GM10248 (cell line): ENCODE measurements around the gene FRG2C.
"Not testable (repeated sequence)": the region's sequence is repeated elsewhere in the genome, so short reads cannot be mapped to it uniquely, and the experiment has no call there.

ENCODE experiments used
- CTCF ChIA-PET: fragments of 300-600 bp; sonication (Branson Sonifier 250); formaldehyde crosslinking; extraction: SDS; loops from one replicate; lab custom pipeline; 2021; ENCODE audit warnings: antibody characterized with exemption; lab: Yijun Ruan, JAX
- POLR2A ChIA-PET: fragments of 350-650 bp; sonication (Branson Sonifier 250); formaldehyde crosslinking; extraction: SDS; loops from one replicate; lab custom pipeline; 2020; ENCODE audit warnings: antibody characterized with exemption; lab: Yijun Ruan, JAX
- DNase-seq: peaks from one replicate; pipeline ENCODE4 v3.0.0; 2012; ENCODE audit errors: extremely low spot score
- CTCF ChIP-seq: IDR thresholded peaks from 2 replicates; pipeline ENCODE4 v1.5.1; 2012; ENCODE audit warnings: mild to moderate bottlenecking, low read depth; ENCODE audit errors: extremely low read depth, missing control alignments, control extremely low read depth

The FRG2C gene

GRCh38 chr3:75664028-75664427 is at the start of gene FRG2C:
FRG2C (plus strand) TSS chr3:75664328; CDS start chr3:75664380, 52 bp downstream.
- CTCF ChIA-PET, DNase-seq: not testable (repeated sequence)

DNA sequence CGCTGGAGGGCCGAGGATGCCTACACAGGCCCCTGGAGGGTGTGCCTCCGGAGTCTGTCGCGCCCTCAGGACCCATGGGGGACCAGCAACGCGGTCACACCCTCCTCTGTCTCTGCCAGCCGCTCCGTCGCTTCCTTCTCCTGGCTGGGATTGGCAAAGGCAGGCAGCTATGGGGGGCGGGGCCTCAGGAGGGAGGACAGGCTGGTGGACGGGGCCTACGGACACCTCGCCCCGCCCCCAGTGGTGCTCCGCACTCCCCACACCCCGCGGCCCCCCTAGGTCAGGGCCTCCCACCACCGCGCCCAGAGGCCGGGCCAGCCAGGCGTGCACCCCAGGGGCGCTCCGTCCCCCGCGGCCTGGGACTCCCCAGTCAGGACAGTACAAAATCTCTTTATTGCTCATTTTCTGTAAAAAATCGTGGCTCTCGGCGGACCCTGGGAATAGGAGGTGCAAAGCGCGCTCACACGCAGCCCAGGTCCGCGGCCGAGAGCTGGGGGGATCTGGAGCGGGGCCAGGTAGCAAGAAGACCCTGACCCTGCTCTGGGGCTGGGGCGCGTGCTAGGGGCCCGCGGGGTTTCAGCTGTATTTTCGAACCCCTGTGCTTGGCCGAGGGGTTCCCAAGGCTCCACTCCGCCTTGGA is 45.3 kb upstream of the FRG2C start:
- POLR2A ChIA-PET, DNase-seq, CTCF ChIA-PET: not testable (repeated sequence)

More at GRCh38 chr3:75664028-75664427, at the start of gene FRG2C:
- POLR2A ChIA-PET = not testable (repeated sequence)

DNA sequence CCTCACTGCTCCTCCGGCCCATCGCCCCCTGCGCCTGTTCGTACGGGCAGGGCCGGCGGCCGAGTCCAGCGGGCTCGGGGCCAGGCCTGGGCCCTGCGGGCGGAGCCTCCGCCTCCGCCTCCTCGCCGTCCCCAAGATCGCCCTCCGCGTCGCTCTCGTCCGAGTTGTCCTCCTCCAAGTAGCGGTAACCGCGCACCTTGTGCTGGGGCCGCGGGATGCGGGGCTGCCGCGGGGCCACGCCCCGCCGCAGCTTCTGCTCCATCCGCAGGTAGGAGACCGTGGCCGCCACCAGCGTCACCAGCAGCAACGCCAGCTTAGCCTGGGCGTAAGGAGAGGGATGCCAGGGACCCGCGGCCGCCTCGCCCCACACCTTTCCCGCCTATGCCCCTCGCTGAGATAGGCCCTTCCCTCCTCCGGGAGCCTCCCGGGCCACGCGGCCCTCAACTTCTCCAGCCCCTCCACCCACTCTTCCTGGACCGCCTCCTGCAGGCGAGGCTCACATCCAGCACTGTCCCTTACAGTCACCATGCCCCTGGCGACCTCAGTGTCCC is 44.6 kb upstream of the FRG2C start:
- DNase-seq, CTCF ChIA-PET, POLR2A ChIA-PET: not testable (repeated sequence)

- CTCF ChIA-PET = not testable (repeated sequence)
Observed at GRCh38 chr3:75621772-75622171, 42.4 kb upstream of the FRG2C start.

GRCh38 chr3:75623656-75624055 is 40.5 kb upstream of the FRG2C start:
- CTCF ChIA-PET, DNase-seq, POLR2A ChIA-PET: not testable (repeated sequence)

More at GRCh38 chr3:75621772-75622171, 42.4 kb upstream of the FRG2C start:
- POLR2A ChIA-PET, DNase-seq: not testable (repeated sequence)

DNA sequence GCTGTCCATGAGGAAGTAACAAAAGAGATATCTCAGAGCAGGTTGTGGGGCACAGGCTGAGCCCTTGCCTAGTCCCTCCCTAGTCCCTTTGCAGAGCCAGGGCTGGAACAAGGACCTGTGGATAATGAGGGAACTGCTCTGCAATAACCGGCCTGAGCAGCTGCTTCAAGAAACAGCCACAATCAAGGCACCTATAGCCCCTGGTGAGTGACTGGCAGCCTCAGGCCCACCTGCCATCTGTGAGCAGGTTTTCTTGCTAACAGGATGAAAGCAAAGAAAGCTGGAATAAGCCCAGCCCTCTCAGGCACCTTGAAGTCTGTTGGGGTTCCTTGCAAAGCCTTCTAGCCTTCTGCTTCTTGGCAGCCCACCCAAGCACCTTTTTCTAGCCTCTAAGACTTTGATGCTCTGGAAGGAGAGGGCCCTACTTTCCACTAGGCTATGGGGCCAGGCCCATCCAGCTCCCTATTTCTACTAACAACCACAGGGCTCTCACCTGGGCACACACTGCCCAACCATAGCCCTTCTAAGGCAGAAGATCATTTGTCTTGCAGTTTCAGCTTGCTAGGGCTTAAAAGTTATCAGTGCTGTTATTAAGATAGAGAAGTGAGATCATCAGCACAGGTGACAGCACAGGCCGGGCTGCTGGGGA is 33.1 kb upstream of the FRG2C start:
- CTCF ChIA-PET, POLR2A ChIA-PET, DNase-seq: not testable (repeated sequence)

- ChIA-PET POLR2A (no interaction called here), CTCF (no interaction called here)
- DNase-seq = no peak
- no peak for TF ChIP-seq CTCF
Observed at GRCh38 chr3:75631541-75631940, 32.6 kb upstream of the FRG2C start.

GRCh38 chr3:75638947-75639346 is 25.2 kb upstream of the FRG2C start:
- POLR2A ChIA-PET, DNase-seq, CTCF ChIA-PET: not testable (repeated sequence)

DNA sequence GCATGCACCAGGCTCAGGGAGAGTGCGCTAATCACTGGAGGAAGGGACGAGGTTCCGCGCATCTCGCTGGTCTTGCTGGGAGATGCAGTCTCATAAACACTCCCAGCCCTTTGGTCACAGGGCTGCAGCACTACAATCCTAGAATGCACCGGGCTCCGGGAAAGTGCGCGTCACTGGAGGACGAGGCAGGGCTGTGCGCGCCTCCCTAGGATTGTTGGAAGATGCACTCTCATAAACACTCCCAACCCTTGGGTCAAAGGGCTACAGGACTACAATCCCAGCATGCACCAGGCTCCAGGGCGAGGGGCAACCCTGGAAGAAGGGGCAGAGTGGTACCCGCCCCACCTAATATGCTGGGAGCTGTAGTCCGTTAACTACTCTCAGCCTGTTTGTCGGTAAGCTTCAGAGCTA is 23.0 kb upstream of the FRG2C start:
- CTCF ChIA-PET, POLR2A ChIA-PET, DNase-seq: not testable (repeated sequence)

DNA sequence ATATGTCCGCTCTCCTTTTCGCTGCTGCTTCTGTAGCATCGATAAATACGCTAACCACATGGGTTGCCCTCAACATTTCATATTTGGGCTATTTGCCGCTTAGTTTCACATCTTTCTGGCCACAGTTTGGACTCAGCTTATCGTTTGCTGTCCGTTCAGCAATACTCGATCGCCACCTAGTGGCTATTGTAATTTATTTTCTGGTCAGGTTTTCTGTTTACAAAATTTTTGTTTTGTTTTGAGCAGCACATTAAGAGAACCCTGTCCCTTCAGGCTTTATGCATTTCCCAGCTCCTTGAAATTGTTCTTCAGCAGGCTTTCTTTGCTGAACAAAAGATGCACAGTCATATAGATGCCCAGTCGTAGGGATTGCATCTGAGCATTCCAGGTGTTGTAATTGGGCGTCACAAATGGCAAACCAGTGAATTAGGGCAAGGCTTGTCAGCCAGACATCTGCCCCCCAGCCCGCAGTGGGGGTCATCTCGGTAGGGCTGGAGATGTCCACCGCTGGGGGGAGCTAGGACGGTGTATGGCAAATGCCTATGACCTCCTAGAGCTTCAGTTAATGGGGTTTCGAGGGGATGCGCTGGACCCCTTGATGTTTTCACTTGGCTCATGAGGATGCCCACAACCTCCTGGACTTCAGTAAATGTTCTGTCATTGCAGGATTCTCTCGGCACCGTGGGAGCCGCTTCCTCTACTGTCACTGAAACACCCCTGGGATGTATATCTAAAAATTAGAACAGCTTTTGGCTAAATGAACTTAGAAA is 20.9 kb upstream of the FRG2C start:
- not testable (repeated sequence) for DNase-seq

GRCh38 chr3:75645548-75645947 is 18.6 kb upstream of the FRG2C start:
- DNase-seq, POLR2A ChIA-PET, CTCF ChIA-PET: not testable (repeated sequence)

More for the DNA sequence above, 20.9 kb upstream of the FRG2C start:
- POLR2A ChIA-PET = not testable (repeated sequence)
- peak; percentile 33 for TF ChIP-seq CTCF
- CTCF ChIA-PET = interaction anchor here (1.3 to 1.9 kb wide), 5 partner anchors 9 to 385 kb away, joined by 3 to 8 read pairs (median 3); no protein-coding TSS in a partner anchor
